Measurements from ENCODE around the gene CTU1. TPM values are rescaled to one million over a fixed set of nuclear protein-coding genes. Genes with fewer than 3 reads are reported as not detected.

Gene CTU1
- total and polyA plus RNA-seq, 10 donors = 1.1 to 8.2 (median 6.0) TPM

DNA sequence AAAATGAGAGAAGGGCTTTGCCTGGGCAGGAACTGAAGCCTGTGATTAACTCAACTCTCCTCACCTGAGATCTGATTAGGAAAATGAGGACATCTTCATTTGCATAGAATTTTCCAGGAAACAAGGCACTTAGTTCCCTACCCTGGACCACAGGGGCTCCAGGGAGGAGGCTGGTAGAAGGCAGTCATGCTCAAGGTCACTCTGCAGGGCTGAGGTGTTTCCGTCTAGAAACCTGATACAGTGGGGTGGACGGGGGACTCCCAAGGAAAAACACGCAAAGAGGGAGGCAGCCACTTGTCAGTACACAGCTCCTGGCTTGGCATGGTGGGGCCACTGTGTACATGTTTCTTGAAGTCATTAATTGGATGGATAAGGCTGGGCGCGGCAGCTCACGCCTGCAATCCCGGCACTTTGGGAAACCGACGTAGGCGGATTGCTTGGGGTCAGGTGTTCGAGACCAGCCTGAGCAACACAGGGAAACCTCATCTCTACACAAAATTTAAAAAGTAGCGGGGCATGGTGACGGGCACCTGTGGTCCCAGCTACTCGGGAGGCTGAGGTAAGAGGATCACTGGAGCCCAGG is 31.5 kb downstream of the CTU1 start:
- DNase-seq = no peak
- intact Hi-C loops (cut with DNase I; ENCODE audit: low total_unique reads) = no loop called here
- H3K27ac ChIP-seq = no peak overlapping the region
- H3K9me3 ChIP-seq = peaks cover 4 to 24% (median 18%) of the 10 kb centered on the region in 8 donors
- 83 to 88% (median 85%) methylated on average over 14 of the region's 14 CpGs for WGBS, 5 donors
- no peak overlapping the region for H3K4me3 ChIP-seq
- H3K4me1 ChIP-seq = no peaks in the 10 kb centered on the region
- no peaks in the 10 kb centered on the region for H3K36me3 ChIP-seq
- peaks cover 0 to 10% (median 0%) of the 10 kb centered on the region in 7 donors for H3K27me3 ChIP-seq (replicated peaks in 1 of 7)
- TF ChIP-seq, protein P1, sequence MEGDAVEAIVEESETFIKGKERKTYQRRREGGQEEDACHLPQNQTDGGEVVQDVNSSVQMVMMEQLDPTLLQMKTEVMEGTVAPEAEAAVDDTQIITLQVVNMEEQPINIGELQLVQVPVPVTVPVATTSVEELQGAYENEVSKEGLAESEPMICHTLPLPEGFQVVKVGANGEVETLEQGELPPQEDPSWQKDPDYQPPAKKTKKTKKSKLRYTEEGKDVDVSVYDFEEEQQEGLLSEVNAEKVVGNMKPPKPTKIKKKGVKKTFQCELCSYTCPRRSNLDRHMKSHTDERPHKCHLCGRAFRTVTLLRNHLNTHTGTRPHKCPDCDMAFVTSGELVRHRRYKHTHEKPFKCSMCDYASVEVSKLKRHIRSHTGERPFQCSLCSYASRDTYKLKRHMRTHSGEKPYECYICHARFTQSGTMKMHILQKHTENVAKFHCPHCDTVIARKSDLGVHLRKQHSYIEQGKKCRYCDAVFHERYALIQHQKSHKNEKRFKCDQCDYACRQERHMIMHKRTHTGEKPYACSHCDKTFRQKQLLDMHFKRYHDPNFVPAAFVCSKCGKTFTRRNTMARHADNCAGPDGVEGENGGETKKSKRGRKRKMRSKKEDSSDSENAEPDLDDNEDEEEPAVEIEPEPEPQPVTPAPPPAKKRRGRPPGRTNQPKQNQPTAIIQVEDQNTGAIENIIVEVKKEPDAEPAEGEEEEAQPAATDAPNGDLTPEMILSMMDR (IDR thresholded peaks at IDR 0.05 in 8 of 11, conservative IDR thresholded peaks at IDR 0.05 in 3 of 11) = no peak
- TF ChIP-seq POLR2A (IDR thresholded peaks at IDR 0.05) = no peak
- TF ChIP-seq POLR2AphosphoS5 (IDR thresholded peaks at IDR 0.05) = no peak

DNA sequence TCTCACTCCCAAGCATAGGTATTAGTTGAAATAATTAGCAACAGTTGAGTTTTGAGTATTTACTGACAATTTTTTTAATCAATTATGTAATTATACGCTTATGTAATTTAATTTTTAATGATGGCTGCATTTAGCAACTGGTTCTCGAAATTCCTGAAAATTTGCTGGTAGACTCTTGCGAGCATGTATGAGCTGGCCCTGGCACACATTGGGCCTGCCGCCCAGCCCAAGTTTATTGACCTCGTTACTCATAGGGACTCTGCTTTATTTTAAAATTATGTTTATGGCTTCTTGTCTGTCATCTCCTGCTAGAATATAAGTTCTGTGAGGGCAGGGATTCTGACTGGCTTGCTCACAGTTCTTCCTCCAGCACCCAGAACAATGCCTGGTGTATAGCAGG is 32.2 kb downstream of the CTU1 start:
- no peaks in the 10 kb centered on the region for H3K4me1 ChIP-seq
- H3K36me3 ChIP-seq = no peaks in the 10 kb centered on the region
- H3K4me3 ChIP-seq = no peak overlapping the region
- WGBS, 5 donors = 89 to 93% (median 91%) methylated on average over 5 of the region's 5 CpGs
- intact Hi-C loops (cut with DNase I; ENCODE audit: low total_unique reads) = no loop called here
- peaks cover 0 to 10% (median 0%) of the 10 kb centered on the region in 7 donors for H3K27me3 ChIP-seq (replicated peaks in 1 of 7)
- no peak for DNase-seq
- H3K9me3 ChIP-seq = peaks cover 4 to 24% (median 18%) of the 10 kb centered on the region in 8 donors
- TF ChIP-seq POLR2A (IDR thresholded peaks at IDR 0.05) (no peak), POLR2AphosphoS5 (IDR thresholded peaks at IDR 0.05) (no peak)
- TF ChIP-seq, protein P1 (IDR thresholded peaks at IDR 0.05 in 8 of 11, conservative IDR thresholded peaks at IDR 0.05 in 3 of 11) = no peak
- H3K27ac ChIP-seq = no peak overlapping the region

DNA sequence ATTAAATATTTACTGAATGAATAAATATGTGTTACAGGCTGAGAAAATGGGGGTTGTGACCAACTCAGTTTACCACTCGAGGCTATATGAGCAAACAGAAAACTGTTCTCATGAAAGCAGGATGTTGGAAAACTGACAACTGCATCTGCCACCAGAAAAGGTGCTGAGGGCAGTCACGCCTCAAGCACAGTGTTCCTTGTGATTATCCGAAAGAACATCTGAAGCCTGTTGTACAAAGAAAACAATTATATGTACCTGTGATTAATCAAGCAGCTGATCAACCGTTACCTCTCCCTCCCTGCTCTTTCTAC is 37.2 kb downstream of the CTU1 start:
- no peak overlapping the region for H3K4me3 ChIP-seq
- H3K27ac ChIP-seq = no peak overlapping the region
- intact Hi-C loops (cut with DNase I; ENCODE audit: low total_unique reads) = no loop called here
- H3K9me3 ChIP-seq = peaks cover 4 to 24% (median 18%) of the 10 kb centered on the region in 8 donors
- no peak for TF ChIP-seq POLR2AphosphoS5 (IDR thresholded peaks at IDR 0.05)
- TF ChIP-seq, protein P1 (IDR thresholded peaks at IDR 0.05 in 8 of 11, conservative IDR thresholded peaks at IDR 0.05 in 3 of 11) = no peak
- TF ChIP-seq POLR2A (IDR thresholded peaks at IDR 0.05) = no peak
- no peaks in the 10 kb centered on the region for H3K36me3 ChIP-seq
- H3K27me3 ChIP-seq (replicated peaks in 1 of 7) = peaks cover 0 to 31% (median 4%) of the 10 kb centered on the region in 7 donors
- H3K4me1 ChIP-seq = no peaks in the 10 kb centered on the region
- DNase-seq = no peak
- 59 to 77% (median 72%) methylated on average over 4 of the region's 4 CpGs for WGBS, 5 donors

DNA sequence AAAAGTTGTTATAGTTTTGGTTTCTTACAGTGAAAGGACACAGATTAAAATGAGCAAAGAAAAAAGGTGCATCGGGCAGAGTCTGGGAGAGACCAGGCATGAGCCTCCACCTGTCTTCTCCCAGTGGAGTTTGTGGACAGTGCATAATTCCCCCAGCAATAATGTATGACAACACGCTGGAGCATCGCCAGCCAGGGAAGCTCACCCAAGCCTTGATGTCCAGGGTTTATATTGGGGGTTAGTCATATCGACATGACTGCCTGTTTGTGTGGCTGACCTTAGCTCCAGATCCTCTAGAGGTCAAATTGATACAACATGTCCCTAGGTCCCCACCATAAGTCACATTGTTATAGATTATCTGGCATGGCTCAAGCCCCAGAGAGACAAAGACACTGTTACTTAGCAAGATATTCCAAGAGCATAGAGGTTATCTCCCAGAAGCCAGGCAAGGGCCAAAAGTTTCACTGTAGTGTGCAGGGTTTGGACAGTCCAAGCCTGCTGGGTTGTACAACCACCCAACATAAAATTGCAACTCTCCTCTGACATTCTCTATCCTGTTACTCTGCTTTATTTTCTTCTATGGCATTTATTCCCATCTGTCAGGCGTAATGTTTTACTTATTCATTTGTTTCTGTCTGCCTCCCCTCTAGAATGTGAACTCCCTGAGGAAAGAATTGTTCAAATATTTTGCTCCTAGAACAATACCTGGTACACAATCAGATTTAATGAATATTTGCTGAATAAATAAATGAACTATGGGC is 37.7 kb downstream of the CTU1 start:
- H3K9me3 ChIP-seq = peaks cover 4 to 24% (median 18%) of the 10 kb centered on the region in 8 donors
- WGBS, 5 donors = 82 to 94% (median 87%) methylated on average over 5 of the region's 5 CpGs

More for the DNA sequence above, 37.7 kb downstream of the CTU1 start:
- Histone ChIP-seq H3K27ac (no peak overlapping the region), H3K27me3 (replicated peaks in 1 of 7) (peaks cover 0 to 36% (median 10%) of the 10 kb centered on the region in 7 donors), H3K4me1 (no peaks in the 10 kb centered on the region), H3K36me3 (no peaks in the 10 kb centered on the region), H3K4me3 (no peak overlapping the region)
- TF ChIP-seq POLR2A (IDR thresholded peaks at IDR 0.05) = no peak
- TF ChIP-seq POLR2AphosphoS5 (IDR thresholded peaks at IDR 0.05) = no peak
- TF ChIP-seq, protein P1 (IDR thresholded peaks at IDR 0.05 in 8 of 11, conservative IDR thresholded peaks at IDR 0.05 in 3 of 11) = no peak
- DNase-seq = no peak
- intact Hi-C loops (cut with DNase I; ENCODE audit: low total_unique reads) = no loop called here
